HL-60 (cell line): ENCODE measurements around the gene PAPPA.

Experiments
- DNase-seq, 2 experiments: peaks; one replicate each; pipeline ENCODE4 v3.0.0-alpha.2; 2010 to 2020; ENCODE audit warnings: low read depth in 1 of 2, low spot score in 1 of 2
- H3K27ac ChIP-seq: fragments of 250-450 bp; sonication (Bioruptor Pico); replicated peaks from 2 replicates; pipeline ENCODE4 v1.5.1; 2020; ENCODE audit warnings: mild to moderate bottlenecking, moderate library complexity
- H3K27me3 ChIP-seq: fragments of 250-450 bp; sonication (Bioruptor Pico); 2 replicates; pipeline ENCODE4 v1.5.1; 2021; ENCODE audit warnings: mild to moderate bottlenecking, moderate library complexity; ENCODE audit not compliant: insufficient read depth, poor library complexity, severe bottlenecking
- H3K4me3 ChIP-seq: replicated peaks from 2 replicates; pipeline ENCODE4 v1.5.1; 2011; ENCODE audit warnings: mild to moderate bottlenecking, control low read depth, low read length; ENCODE audit not compliant: insufficient read depth
- GABPA ChIP-seq: IDR thresholded peaks from 2 replicates; pipeline ENCODE4 v1.6.1; 2012; ENCODE audit warnings: low read depth
- POLR2AphosphoS5 ChIP-seq: IDR thresholded peaks from 2 replicates; pipeline ENCODE4 v1.6.1; 2012; ENCODE audit warnings: low read depth
- SPI1 ChIP-seq: IDR thresholded peaks from 2 replicates; pipeline ENCODE4 v1.6.1; 2012; ENCODE audit warnings: low read depth, mild to moderate bottlenecking, borderline replicate concordance
- TF ChIP-seq, protein P1 (sequence below): IDR thresholded peaks from one replicate; pipeline ENCODE4 v1.5.1; 2011; ENCODE audit warnings: low read length, control low read depth, inconsistent platforms; ENCODE audit not compliant: insufficient read depth
- TF ChIP-seq, protein P2 (sequence below): IDR thresholded peaks from 2 replicates; pipeline ENCODE4 v1.6.1; 2012; ENCODE audit warnings: low read depth; ENCODE audit not compliant: insufficient replicate concordance

Gene PAPPA

DNA sequence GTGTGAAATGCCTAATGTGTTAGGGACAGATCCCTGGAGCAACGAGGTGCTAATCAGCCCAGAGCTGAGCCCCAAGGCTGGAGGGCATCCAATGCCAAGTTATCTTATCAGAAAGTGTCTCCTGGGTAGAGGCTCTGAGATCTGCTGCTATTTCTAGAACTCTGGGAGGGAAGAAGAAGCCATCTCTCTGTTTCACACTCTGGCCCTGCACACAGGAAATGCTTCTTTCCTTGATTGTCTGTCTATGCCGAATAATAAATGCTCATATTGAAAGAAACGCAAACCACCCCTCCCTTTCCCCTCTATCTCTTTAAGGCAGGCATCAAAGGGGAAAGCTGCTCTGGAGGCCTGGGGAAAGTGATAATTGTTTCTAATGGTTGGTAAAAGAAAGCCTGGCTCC, 166.7 kb downstream of the PAPPA start:
- no peak for TF ChIP-seq GABPA
- TF ChIP-seq, protein P1, sequence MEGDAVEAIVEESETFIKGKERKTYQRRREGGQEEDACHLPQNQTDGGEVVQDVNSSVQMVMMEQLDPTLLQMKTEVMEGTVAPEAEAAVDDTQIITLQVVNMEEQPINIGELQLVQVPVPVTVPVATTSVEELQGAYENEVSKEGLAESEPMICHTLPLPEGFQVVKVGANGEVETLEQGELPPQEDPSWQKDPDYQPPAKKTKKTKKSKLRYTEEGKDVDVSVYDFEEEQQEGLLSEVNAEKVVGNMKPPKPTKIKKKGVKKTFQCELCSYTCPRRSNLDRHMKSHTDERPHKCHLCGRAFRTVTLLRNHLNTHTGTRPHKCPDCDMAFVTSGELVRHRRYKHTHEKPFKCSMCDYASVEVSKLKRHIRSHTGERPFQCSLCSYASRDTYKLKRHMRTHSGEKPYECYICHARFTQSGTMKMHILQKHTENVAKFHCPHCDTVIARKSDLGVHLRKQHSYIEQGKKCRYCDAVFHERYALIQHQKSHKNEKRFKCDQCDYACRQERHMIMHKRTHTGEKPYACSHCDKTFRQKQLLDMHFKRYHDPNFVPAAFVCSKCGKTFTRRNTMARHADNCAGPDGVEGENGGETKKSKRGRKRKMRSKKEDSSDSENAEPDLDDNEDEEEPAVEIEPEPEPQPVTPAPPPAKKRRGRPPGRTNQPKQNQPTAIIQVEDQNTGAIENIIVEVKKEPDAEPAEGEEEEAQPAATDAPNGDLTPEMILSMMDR = no peak
- no peak for TF ChIP-seq POLR2AphosphoS5
- TF ChIP-seq SPI1 = no peak
- TF ChIP-seq, protein P2, sequence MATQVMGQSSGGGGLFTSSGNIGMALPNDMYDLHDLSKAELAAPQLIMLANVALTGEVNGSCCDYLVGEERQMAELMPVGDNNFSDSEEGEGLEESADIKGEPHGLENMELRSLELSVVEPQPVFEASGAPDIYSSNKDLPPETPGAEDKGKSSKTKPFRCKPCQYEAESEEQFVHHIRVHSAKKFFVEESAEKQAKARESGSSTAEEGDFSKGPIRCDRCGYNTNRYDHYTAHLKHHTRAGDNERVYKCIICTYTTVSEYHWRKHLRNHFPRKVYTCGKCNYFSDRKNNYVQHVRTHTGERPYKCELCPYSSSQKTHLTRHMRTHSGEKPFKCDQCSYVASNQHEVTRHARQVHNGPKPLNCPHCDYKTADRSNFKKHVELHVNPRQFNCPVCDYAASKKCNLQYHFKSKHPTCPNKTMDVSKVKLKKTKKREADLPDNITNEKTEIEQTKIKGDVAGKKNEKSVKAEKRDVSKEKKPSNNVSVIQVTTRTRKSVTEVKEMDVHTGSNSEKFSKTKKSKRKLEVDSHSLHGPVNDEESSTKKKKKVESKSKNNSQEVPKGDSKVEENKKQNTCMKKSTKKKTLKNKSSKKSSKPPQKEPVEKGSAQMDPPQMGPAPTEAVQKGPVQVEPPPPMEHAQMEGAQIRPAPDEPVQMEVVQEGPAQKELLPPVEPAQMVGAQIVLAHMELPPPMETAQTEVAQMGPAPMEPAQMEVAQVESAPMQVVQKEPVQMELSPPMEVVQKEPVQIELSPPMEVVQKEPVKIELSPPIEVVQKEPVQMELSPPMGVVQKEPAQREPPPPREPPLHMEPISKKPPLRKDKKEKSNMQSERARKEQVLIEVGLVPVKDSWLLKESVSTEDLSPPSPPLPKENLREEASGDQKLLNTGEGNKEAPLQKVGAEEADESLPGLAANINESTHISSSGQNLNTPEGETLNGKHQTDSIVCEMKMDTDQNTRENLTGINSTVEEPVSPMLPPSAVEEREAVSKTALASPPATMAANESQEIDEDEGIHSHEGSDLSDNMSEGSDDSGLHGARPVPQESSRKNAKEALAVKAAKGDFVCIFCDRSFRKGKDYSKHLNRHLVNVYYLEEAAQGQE = no peak
- no peak overlapping the region for H3K27ac ChIP-seq
- no peak overlapping the region for H3K4me3 ChIP-seq
- no peak for DNase-seq
- no peaks in the 10 kb centered on the region for H3K27me3 ChIP-seq

DNA sequence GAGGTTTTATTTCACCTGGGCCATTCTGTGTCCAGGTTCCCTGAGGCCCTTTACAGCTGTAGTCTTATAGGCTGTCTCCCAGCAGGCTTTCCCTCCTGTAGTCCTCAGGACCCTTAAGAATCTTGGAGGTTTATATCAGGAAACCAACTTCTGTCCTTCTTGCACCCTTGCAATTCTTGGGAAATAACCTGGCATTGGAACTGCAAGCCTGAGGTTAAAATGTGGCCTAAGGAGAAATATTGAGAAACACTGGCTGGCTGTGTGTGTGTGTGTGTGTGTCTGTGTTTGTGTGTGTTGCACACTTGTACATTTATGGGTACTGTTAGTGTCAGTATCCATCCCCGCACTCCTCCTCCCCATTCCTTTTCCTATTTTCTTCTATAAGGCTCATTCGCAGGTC, 168.9 kb downstream of the PAPPA start:
- DNase-seq = no peak
- no peaks in the 10 kb centered on the region for H3K27me3 ChIP-seq
- H3K27ac ChIP-seq = no peak overlapping the region
- no peak overlapping the region for H3K4me3 ChIP-seq
- no peak for TF ChIP-seq GABPA
- TF ChIP-seq, protein P1 = no peak
- no peak for TF ChIP-seq SPI1
- no peak for TF ChIP-seq POLR2AphosphoS5
- TF ChIP-seq, protein P2 = no peak

DNA sequence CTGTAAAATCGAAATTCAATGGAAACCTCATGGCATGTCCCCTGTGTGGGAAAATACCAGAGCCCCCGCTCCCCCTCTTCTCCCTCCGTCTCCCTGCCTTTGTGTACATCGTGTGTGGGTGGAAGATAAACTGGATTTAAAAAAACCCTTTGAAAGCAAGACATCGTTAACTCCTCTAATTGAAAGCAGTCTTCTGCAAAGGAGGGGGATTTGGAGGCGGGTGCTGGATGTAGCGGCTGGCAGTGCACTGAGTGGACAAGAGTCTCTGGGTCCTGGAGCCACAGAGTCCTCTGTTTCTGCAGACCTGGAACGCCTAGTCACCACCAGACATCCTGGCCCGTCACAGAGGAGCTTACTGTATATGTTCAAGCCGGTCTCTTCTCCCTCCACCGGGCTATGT, 169.4 kb downstream of the PAPPA start:
- H3K27ac ChIP-seq = no peak overlapping the region
- TF ChIP-seq GABPA = no peak
- TF ChIP-seq POLR2AphosphoS5 = no peak
- TF ChIP-seq SPI1 = no peak
- TF ChIP-seq, protein P2 = no peak
- TF ChIP-seq, protein P1 = no peak
- H3K4me3 ChIP-seq = no peak overlapping the region
- H3K27me3 ChIP-seq = no peaks in the 10 kb centered on the region
- no peak for DNase-seq
